Measurements from ENCODE around the gene ZNF234.
"Not testable (repeated sequence)": the region's sequence is repeated elsewhere in the genome, so short reads cannot be mapped to it uniquely, and the experiment has no call there.

The ZNF234 gene

DNA sequence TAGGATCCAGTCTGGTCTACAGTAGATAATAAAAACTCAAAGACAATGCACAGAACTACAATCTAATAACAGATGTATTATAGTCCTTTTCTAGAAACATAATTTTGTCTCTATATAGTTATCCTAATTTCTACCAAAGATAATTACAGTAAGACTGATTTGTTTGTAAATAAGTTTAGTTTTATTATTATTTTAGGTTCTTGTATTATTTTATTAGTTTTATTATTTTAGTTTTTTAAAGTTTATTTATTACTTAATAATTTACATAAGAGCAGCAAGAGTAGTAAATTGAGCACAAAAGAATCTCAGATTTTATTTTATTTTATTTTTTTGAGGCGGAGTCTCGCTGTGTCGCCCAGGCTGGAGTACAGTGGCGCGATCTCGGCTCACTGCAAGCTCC, 48.7 kb downstream of the ZNF234 start:
- no peak for DNase-seq

- DNase-seq: no peak
Measured at GRCh38 chr19:44192127-44192526, 50.8 kb downstream of the ZNF234 start.

- no peak for DNase-seq
Measured at GRCh38 chr19:44196772-44197171, 55.4 kb downstream of the ZNF234 start.

DNA sequence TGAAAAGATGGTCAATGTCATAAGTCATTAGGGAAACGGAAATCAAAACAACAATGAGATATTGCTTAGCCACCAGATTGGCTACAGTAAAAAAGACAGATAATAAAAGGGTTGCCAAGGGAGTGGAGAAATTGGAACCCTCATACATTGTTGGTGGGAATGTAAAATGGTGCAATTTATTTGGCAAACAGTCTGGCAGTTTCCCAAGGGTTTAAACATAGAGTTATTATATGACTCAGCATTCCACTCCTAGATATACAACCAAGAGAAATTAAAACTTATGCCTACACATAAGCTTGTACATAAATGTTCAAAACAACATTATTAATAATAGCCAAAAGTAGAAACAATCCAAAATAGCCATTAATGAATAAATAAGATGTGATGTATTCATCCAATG, 61.1 kb downstream of the ZNF234 start:
- DNase-seq: no peak

DNA sequence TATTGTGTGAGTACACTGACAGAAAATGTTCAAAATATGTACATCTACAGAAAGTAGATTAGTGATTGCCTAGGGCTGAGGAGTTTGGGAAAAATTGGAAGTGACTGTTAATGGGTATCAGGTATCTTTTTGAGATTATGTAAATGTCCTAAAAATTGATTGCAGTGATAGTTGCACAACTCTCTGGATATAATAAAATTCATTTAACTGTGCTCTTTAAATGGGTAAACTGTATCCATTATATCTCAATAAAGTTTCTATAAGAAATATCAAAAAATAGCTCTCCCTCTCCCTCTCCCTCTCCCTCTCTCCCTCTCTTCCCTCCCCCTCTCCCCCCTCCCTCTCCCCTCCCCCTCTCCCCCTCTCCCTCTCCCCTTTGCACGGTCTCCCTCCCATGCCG, 61.6 kb downstream of the ZNF234 start:
- no peak for DNase-seq

DNA sequence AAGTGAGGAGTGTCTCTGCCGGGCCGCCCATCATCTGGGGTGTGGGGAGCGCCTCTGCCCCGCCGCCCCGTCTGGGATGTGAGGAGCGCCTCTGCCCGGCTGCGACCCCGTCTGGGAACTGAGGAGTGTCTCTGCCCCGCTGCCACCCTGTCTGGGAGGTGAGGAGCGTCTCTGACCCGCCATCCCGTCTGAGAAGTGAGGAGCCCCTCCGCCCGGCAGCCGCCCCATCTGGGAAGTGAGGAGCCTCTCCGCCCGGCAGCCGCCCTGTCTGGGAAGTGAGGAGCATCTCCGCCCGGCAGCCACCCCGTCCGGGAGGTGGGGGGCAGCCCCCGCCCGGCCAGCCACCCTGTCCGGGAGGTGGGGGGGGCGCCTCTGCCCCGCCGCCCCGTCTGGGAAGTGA, 62.5 kb downstream of the ZNF234 start:
- not testable (repeated sequence) for DNase-seq

- no peak for DNase-seq
Measured at GRCh38 chr19:44204772-44205171, 63.4 kb downstream of the ZNF234 start.

- DNase-seq: peak; percentile 60
Measured at GRCh38 chr19:44207126-44207803, 65.9 kb downstream of the ZNF234 start.
